SU-DHL-6 (cell line): ENCODE data around the gene UCMA.

Experiments
- EZH2phosphoT487 ChIP-seq: fragments of 200-600 bp; sonication (generic), shearing (Covaris generic); conservative IDR thresholded peaks from 2 replicates; pipeline ENCODE4 v1.6.1; 2018; ENCODE audit warnings: mild to moderate bottlenecking, antibody characterized with exemption, low read length, moderate library complexity, mixed read lengths
- TF ChIP-seq, protein P1 (sequence below): fragments of 200-600 bp; sonication (generic); IDR thresholded peaks from one replicate; pipeline ENCODE4 v1.5.1; 2017; ENCODE audit warnings: antibody characterized with exemption, mild to moderate bottlenecking, low read length, moderate library complexity; ENCODE audit not compliant: insufficient read depth, poor library complexity, severe bottlenecking

DNA sequence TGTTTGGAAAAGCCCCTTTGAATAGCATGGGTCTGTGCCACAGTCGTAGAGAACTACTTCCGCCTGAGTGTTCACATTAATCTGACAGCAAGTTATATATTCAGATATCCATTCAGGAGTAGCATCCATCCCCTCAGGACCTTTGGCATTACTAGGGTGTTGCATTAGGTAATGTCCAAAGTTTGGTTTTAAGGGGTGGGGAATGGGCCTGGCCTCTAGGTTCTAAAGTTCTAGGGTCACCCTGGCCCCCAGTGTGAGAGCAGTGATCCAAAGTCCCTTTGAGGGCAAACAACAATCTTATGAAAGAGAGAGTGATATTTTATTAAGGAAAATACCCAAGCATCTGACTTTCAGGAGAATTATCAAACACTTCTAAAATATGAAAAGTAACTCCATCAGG lies 60.6 kb downstream of the UCMA start:
- TF ChIP-seq, protein P1, sequence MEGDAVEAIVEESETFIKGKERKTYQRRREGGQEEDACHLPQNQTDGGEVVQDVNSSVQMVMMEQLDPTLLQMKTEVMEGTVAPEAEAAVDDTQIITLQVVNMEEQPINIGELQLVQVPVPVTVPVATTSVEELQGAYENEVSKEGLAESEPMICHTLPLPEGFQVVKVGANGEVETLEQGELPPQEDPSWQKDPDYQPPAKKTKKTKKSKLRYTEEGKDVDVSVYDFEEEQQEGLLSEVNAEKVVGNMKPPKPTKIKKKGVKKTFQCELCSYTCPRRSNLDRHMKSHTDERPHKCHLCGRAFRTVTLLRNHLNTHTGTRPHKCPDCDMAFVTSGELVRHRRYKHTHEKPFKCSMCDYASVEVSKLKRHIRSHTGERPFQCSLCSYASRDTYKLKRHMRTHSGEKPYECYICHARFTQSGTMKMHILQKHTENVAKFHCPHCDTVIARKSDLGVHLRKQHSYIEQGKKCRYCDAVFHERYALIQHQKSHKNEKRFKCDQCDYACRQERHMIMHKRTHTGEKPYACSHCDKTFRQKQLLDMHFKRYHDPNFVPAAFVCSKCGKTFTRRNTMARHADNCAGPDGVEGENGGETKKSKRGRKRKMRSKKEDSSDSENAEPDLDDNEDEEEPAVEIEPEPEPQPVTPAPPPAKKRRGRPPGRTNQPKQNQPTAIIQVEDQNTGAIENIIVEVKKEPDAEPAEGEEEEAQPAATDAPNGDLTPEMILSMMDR: no peak
- TF ChIP-seq EZH2phosphoT487: no peak
